ENCODE data around the gene METTL13. TPM values are rescaled to one million over a fixed set of nuclear protein-coding genes. Genes with fewer than 3 reads are reported as not detected.

Gene METTL13
- total RNA-seq, 3 donors from 2014 or later (not counting 1 experiment from before 2014, with no cell fraction given), result 12.1 to 23.3 (median 18.2) TPM

DNA sequence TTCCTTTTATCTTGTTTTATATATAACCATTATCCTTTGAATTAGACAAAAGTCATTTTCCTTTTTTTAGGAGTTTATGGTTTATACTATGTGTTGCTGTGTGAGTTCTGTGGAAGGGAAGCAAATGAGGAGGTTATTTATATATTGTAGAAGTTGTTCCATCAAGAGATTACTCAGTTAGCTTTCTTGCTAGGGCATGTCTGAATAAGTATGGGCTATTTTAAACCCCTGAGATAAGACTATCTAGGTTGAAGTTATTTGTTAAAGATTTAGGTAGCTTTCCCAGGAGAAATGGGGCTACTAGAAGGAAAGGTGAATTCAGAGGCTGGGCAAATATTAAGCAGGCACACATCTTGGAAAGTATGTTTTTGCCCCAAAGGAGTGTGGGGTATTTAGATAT is 23.4 kb upstream of the METTL13 start:
- H3K27me3 ChIP-seq (ENCODE audit: control insufficient read depth, insufficient read depth, low read length), result peaks cover 2% of the 10 kb centered on the region
- Mint-ChIP-seq H3K9me3 (no peaks in the 10 kb centered on the region), H3K27ac (no peak overlapping the region), H3K4me3 (no peak overlapping the region), H3K36me3 (no peaks in the 10 kb centered on the region), H3K27me3 (ENCODE audit: low read depth in 2 of 2) (peaks cover 8 to 13% of the 10 kb centered on the region in 2 donors), H3K4me1 (no peaks in the 10 kb centered on the region)
- intact Hi-C loops (cut with micrococcal nuclease), result no loop called here
- H3K36me3 ChIP-seq (ENCODE audit: control insufficient read depth, insufficient read depth, low read length), result no peaks in the 10 kb centered on the region
- ATAC-seq, result no peak
- H3K27ac ChIP-seq (ENCODE audit: low read length), result no peak overlapping the region
- TF ChIP-seq, protein P1, sequence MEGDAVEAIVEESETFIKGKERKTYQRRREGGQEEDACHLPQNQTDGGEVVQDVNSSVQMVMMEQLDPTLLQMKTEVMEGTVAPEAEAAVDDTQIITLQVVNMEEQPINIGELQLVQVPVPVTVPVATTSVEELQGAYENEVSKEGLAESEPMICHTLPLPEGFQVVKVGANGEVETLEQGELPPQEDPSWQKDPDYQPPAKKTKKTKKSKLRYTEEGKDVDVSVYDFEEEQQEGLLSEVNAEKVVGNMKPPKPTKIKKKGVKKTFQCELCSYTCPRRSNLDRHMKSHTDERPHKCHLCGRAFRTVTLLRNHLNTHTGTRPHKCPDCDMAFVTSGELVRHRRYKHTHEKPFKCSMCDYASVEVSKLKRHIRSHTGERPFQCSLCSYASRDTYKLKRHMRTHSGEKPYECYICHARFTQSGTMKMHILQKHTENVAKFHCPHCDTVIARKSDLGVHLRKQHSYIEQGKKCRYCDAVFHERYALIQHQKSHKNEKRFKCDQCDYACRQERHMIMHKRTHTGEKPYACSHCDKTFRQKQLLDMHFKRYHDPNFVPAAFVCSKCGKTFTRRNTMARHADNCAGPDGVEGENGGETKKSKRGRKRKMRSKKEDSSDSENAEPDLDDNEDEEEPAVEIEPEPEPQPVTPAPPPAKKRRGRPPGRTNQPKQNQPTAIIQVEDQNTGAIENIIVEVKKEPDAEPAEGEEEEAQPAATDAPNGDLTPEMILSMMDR (IDR thresholded peaks at IDR 0.05), result no peak
- H3K4me3 ChIP-seq (ENCODE audit: low read length), result no peak overlapping the region
- H3K4me1 ChIP-seq (ENCODE audit: control insufficient read depth, insufficient read depth, low read length), result no peaks in the 10 kb centered on the region
- no peak for DNase-seq
- no peaks in the 10 kb centered on the region for H3K9me3 ChIP-seq (ENCODE audit: control insufficient read depth, insufficient read depth, low read length)

DNA sequence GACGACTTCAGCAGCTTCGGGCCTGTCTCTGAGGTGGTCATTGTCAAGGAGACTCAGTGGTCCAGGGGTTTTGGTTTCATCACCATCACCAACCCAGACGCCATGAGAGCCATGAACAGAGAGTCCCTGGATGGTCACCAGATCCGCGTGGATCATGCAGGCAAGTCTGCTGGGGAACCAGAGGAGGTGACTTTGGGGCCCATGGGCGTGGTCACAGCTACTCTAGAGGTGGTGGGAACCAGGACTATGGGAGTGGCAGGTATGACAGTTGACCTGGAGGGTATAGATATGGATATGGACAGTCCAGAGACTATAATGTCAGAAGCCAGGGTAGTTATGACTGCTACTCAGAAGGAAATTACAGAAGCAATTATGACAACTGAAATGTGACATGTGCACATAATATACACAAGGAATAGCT is 19.3 kb upstream of the METTL13 start:
- intact Hi-C loops (cut with micrococcal nuclease), result no loop called here
- Mint-ChIP-seq H3K27ac (no peak overlapping the region), H3K36me3 (no peaks in the 10 kb centered on the region), H3K27me3 (ENCODE audit: low read depth in 2 of 2) (peaks cover 20 to 35% of the 10 kb centered on the region in 2 donors), H3K9me3 (no peaks in the 10 kb centered on the region), H3K4me1 (no peaks in the 10 kb centered on the region), H3K4me3 (no peak overlapping the region)
- Histone ChIP-seq H3K4me1 (ENCODE audit: control insufficient read depth, insufficient read depth, low read length) (no peaks in the 10 kb centered on the region), H3K27ac (ENCODE audit: low read length) (no peak overlapping the region), H3K4me3 (ENCODE audit: low read length) (no peak overlapping the region), H3K9me3 (ENCODE audit: control insufficient read depth, insufficient read depth, low read length) (no peaks in the 10 kb centered on the region), H3K27me3 (ENCODE audit: control insufficient read depth, insufficient read depth, low read length) (peaks cover 2% of the 10 kb centered on the region), H3K36me3 (ENCODE audit: control insufficient read depth, insufficient read depth, low read length) (no peaks in the 10 kb centered on the region)
- no peak for DNase-seq
- ATAC-seq, result no peak
- WGBS (ENCODE audit: insufficient coverage), result 86% methylated on average over 6 of the region's 6 CpGs
- TF ChIP-seq, protein P1 (IDR thresholded peaks at IDR 0.05), result no peak

DNA sequence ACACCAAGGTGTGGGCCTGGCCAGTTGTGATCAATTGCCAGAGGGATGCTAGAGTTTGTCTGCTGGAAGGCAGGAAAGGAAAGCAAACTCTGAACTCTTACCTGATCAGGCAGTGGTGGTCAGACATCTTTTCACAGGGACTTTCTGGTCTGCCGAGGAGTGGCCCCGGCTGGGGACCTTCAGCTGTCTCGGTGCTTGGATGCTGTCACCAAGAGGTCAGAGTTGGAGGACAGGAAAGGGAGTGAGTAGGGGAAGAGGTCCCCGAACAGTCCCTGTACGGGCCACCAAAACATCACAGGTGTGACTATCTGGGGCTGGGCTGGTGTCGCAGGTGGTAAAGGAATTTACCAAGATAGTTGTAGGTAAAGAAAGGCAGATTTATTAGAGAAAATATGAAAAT is 17.7 kb upstream of the METTL13 start:
- H3K9me3 ChIP-seq (ENCODE audit: control insufficient read depth, insufficient read depth, low read length), result no peaks in the 10 kb centered on the region
- H3K27me3 Mint-ChIP-seq (ENCODE audit: low read depth in 2 of 2), result peaks cover 20 to 27% of the 10 kb centered on the region in 2 donors
- H3K4me1 ChIP-seq (ENCODE audit: control insufficient read depth, insufficient read depth, low read length), result no peaks in the 10 kb centered on the region
- TF ChIP-seq, protein P1 (IDR thresholded peaks at IDR 0.05), result no peak
- no peaks in the 10 kb centered on the region for H3K4me1 Mint-ChIP-seq
- no peak overlapping the region for H3K27ac ChIP-seq (ENCODE audit: low read length)
- no peak overlapping the region for H3K4me3 Mint-ChIP-seq
- H3K9me3 Mint-ChIP-seq, result no peaks in the 10 kb centered on the region
- no peaks in the 10 kb centered on the region for H3K36me3 Mint-ChIP-seq
- ATAC-seq, result no peak
- no peak overlapping the region for H3K27ac Mint-ChIP-seq
- WGBS (ENCODE audit: insufficient coverage), result 93% methylated on average over 6 of the region's 6 CpGs
- no peak for DNase-seq
- H3K36me3 ChIP-seq (ENCODE audit: control insufficient read depth, insufficient read depth, low read length), result no peaks in the 10 kb centered on the region
- intact Hi-C loops (cut with micrococcal nuclease), result no loop called here
- no peaks in the 10 kb centered on the region for H3K27me3 ChIP-seq (ENCODE audit: control insufficient read depth, insufficient read depth, low read length)
- H3K4me3 ChIP-seq (ENCODE audit: low read length), result no peak overlapping the region

DNA sequence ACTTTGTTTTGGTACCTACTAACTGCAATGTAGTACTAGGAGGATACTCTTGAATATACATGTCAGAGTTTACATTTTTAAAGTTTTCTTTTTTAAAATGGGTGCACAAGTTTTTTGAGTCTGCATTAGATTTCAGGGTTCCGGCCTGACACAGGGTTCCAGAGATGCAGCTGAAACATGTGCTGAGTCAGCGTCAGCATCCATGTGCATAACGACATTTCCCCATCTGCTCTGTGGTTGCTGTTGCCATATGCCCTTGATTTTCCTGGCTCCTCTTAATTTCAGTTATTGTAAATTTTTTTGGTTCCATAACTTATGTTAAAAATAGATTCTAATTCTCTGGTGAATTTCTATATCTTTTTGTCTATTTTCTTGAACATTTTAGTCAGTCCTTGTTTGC is 12.3 kb upstream of the METTL13 start:
- DNase-seq (no peak), ATAC-seq (no peak)
- TF ChIP-seq, protein P1 (IDR thresholded peaks at IDR 0.05), result no peak

More for the DNA sequence above, 12.3 kb upstream of the METTL13 start:
- no peaks in the 10 kb centered on the region for H3K9me3 Mint-ChIP-seq
- no peaks in the 10 kb centered on the region for H3K4me1 Mint-ChIP-seq
- no peak overlapping the region for H3K27ac Mint-ChIP-seq
- intact Hi-C loops (cut with micrococcal nuclease), result no loop called here
- Histone ChIP-seq H3K4me3 (ENCODE audit: low read length) (no peak overlapping the region), H3K27ac (ENCODE audit: low read length) (no peak overlapping the region), H3K27me3 (ENCODE audit: control insufficient read depth, insufficient read depth, low read length) (peaks cover 5% of the 10 kb centered on the region), H3K36me3 (ENCODE audit: control insufficient read depth, insufficient read depth, low read length) (no peaks in the 10 kb centered on the region), H3K4me1 (ENCODE audit: control insufficient read depth, insufficient read depth, low read length) (no peaks in the 10 kb centered on the region), H3K9me3 (ENCODE audit: control insufficient read depth, insufficient read depth, low read length) (no peaks in the 10 kb centered on the region)
- H3K4me3 Mint-ChIP-seq, result no peak overlapping the region
- H3K27me3 Mint-ChIP-seq (ENCODE audit: low read depth in 2 of 2), result peaks cover 19 to 25% of the 10 kb centered on the region in 2 donors
- WGBS (ENCODE audit: insufficient coverage), result 28% methylated on average over 3 of the region's 3 CpGs
- H3K36me3 Mint-ChIP-seq, result no peaks in the 10 kb centered on the region

All from natural killer cell (primary cell).